Kidney (tissue), 14 donors: ENCODE results near the gene CLEC9A. TPM values are rescaled to one million over a fixed set of nuclear protein-coding genes. Genes with fewer than 3 reads are reported as not detected.

ENCODE experiments used
- DNase-seq, 5 donors: peaks; one replicate each; pipeline ENCODE4 v3.0.0-alpha.2; 2013 to 2020
- FAIRE-seq: peaks from 2 replicates; lab custom pipeline; 2012; peaks lifted over from hg19 to GRCh38; lab: Jason Lieb, UNC
- H3K27ac ChIP-seq, 2 donors: one replicate each; pipeline ENCODE4 v1.7.0; 2013; ENCODE audit warnings: low read depth in 2 of 2, low read length in 2 of 2, inconsistent platforms in 1 of 2
- H3K27me3 ChIP-seq: one replicate; pipeline ENCODE4 v1.7.1; 2013; ENCODE audit warnings: low read length, inconsistent platforms; ENCODE audit not compliant: control insufficient read depth, insufficient read depth
- H3K36me3 ChIP-seq, 3 donors: one replicate each; pipeline versions ENCODE4 v1.7.0 to v1.7.1; 2013; ENCODE audit warnings: low read length in 3 of 3, control low read depth in 1 of 3, inconsistent platforms in 1 of 3; ENCODE audit not compliant: insufficient read depth in 3 of 3, control insufficient read depth in 2 of 3
- H3K4me1 ChIP-seq, 3 donors: one replicate each; pipeline versions ENCODE4 v1.7.0 to v1.7.1; 2013; ENCODE audit warnings: low read length in 3 of 3, inconsistent platforms in 1 of 3, low read depth in 1 of 3; ENCODE audit not compliant: control insufficient read depth in 2 of 3, insufficient read depth in 2 of 3
- H3K4me3 ChIP-seq, 3 donors: one replicate each; pipeline versions ENCODE4 v1.7.0 to v1.8.1; 2013; ENCODE audit warnings: low read length in 3 of 3, control low read depth in 1 of 3, inconsistent platforms in 1 of 3
- H3K9ac ChIP-seq, 3 donors: one replicate each; pipeline versions ENCODE4 v1.7.0 to v1.7.1; 2013; ENCODE audit warnings: low read length in 3 of 3, control low read depth in 1 of 3, inconsistent platforms in 1 of 3
- H3K9me3 ChIP-seq, 3 donors: one replicate each; pipeline versions ENCODE4 v1.7.0 to v1.7.1; 2013; ENCODE audit warnings: low read length in 3 of 3, control low read depth in 1 of 3, inconsistent platforms in 1 of 3; ENCODE audit not compliant: control insufficient read depth in 2 of 3, insufficient read depth in 1 of 3
- intact Hi-C: fragments of 100-400 bp; cut with DNase I; formaldehyde crosslinking; loops from one replicate; pipeline ENCODE4 v1.11.1; 2022
- polyA plus RNA-seq: library from polyadenylated mRNA; stranded (reverse); fragments of 350-450 nt; fragmentation: Illumina TruSeq; extraction: RNeasy Lipid Tissue Mini Kit (QIAGEN cat#74804); gene quantifications from one replicate; pipeline ENCODE4 v1.2.3, GENCODE V29; 2014; ENCODE audit warnings: low read depth, low replicate concordance; ENCODE audit not compliant: insufficient read depth
- total RNA-seq: library from RNA; stranded (reverse); fragmentation: NEBNext Ultra II Directional; extraction: Animal tissue kit (Norgen Biotek cat#: 25700); gene quantifications from one replicate; pipeline ENCODE4 v1.2.1, GENCODE V29; 2021
- TF ChIP-seq, protein P1 (sequence below): IDR thresholded peaks from 3 replicates; pipeline ENCODE4 v1.5.1; 2012; ENCODE audit warnings: mild to moderate bottlenecking, moderate library complexity, borderline replicate concordance; ENCODE audit not compliant: insufficient read depth; ENCODE audit errors: extremely low read depth
- donor health status: control.
- donor health status: control.
- donor health status: control.
- donor health status: control.
- donor health status: control.
- donor health status: DM: yes; HTN: yes; CAD: no.
- donor health status: Normal renal cell carcinoma (clear cell type).

The CLEC9A gene
- total and polyA plus RNA-seq, 2 donors from 2014 or later = 0.57 TPM; not detected in 1

DNA sequence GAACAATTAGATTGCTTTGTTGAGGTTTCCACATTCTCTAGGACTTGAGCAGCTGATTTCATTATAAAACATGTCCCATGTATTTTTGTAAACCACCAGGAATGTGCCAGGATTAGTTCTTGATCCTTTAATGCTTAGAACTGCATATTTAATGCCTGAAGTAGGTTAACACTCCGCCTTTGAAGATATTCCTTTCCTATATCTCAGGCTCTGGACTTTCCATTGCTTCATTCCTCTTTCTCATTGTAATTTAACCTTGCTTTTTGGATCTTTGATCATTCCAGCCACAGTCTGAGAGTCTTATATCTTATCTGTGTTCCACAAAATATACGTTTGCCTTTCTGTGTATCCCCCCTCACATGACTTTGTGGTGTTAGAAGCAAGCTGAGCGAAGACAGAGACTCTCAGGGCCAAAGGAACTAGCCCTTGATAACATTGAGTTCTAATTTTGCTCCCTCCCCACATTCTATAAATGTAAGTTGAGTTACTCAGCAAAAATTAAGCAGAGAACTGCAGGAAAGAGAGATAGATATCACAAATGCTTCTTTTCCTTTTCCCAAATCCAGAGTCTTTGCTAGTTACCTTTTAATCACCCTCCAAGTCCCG is 29.2 kb upstream of the CLEC9A start:
- intact Hi-C loops = no loop called here
- H3K27ac ChIP-seq = no peak overlapping the region
- no peak overlapping the region for H3K9ac ChIP-seq
- no peaks in the 10 kb centered on the region for H3K9me3 ChIP-seq
- FAIRE-seq (no peak), DNase-seq (no peak)
- H3K4me3 ChIP-seq = no peak overlapping the region
- no peaks in the 10 kb centered on the region for H3K36me3 ChIP-seq
- H3K27me3 ChIP-seq = no peaks in the 10 kb centered on the region
- TF ChIP-seq, protein P1, sequence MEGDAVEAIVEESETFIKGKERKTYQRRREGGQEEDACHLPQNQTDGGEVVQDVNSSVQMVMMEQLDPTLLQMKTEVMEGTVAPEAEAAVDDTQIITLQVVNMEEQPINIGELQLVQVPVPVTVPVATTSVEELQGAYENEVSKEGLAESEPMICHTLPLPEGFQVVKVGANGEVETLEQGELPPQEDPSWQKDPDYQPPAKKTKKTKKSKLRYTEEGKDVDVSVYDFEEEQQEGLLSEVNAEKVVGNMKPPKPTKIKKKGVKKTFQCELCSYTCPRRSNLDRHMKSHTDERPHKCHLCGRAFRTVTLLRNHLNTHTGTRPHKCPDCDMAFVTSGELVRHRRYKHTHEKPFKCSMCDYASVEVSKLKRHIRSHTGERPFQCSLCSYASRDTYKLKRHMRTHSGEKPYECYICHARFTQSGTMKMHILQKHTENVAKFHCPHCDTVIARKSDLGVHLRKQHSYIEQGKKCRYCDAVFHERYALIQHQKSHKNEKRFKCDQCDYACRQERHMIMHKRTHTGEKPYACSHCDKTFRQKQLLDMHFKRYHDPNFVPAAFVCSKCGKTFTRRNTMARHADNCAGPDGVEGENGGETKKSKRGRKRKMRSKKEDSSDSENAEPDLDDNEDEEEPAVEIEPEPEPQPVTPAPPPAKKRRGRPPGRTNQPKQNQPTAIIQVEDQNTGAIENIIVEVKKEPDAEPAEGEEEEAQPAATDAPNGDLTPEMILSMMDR = no peak
- H3K4me1 ChIP-seq = no peaks in the 10 kb centered on the region

DNA sequence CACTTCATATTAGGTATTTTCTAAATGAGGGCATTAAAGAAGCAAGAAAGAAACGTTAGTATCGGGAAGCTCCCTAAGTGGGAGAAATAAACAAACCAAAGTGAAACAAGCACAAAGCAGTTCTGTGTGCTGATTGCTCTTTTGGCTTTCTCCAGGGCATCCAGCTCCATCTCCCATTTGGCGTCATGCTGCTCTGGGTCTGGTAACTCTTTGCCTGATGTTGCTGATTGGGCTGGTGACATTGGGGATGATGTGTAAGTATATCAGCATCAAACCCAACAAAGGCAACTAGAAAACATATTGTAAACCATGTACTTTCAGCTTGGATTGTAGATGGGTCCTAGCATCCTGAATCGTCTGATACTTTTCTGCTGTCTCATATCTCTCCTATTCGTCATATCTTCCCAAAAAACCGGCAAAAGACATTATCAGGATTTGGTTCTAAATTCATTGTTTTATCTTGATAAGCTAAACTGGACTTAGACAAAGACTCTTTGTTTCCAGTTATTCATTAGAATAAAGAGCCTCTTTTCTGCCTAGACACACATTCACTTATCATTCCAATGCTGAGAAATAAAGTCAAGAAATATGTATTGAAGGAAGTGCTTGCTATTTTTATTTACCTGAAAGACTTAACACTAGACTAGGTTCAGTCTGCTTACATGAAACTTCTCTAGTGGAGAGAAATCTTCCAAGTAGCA is 17.7 kb upstream of the CLEC9A start:
- no peak for DNase-seq
- no peak overlapping the region for H3K27ac ChIP-seq
- intact Hi-C loops = no loop called here
- no peaks in the 10 kb centered on the region for H3K36me3 ChIP-seq
- H3K27me3 ChIP-seq = no peaks in the 10 kb centered on the region
- TF ChIP-seq, protein P1 = no peak
- H3K9ac ChIP-seq = no peak overlapping the region
- H3K4me1 ChIP-seq = no peaks in the 10 kb centered on the region
- H3K9me3 ChIP-seq = no peaks in the 10 kb centered on the region
- no peak for FAIRE-seq
- H3K4me3 ChIP-seq = no peak overlapping the region

DNA sequence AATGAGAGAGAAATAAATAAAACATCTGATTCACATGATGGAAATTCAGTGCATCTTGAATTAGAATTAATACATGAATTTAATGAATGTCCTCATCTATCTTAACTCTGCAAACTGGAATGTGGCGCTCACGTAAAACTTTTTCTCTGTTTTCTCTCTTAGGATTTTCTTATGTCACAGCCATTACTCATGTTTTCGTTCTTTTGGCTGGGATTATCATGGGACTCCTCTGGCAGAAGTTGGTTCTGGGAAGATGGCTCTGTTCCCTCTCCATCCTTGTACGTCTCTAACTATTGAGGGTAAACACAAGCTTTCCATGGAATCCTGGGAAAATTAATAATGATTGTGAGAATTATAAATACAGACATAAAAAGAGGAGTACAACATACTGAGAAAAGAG is 15.0 kb upstream of the CLEC9A start:
- TF ChIP-seq, protein P1 = no peak
- Histone ChIP-seq H3K27me3 (no peaks in the 10 kb centered on the region), H3K9me3 (no peaks in the 10 kb centered on the region), H3K27ac (no peak overlapping the region), H3K4me3 (no peak overlapping the region), H3K4me1 (no peaks in the 10 kb centered on the region), H3K9ac (no peak overlapping the region), H3K36me3 (no peaks in the 10 kb centered on the region)
- intact Hi-C loops = no loop called here
- no peak for DNase-seq
- FAIRE-seq = no peak
